Stimulated activated naive B cell treated with anti-CD40 and anti-IgM and Interleukin-4, amounts not matched to agents 10 μg/mL and 1 μg/mL and 100 μg/mL, for 72 hours (primary cell): Measurements from ENCODE around the gene STAG2.
"Not testable (repeated sequence)": the region's sequence is repeated elsewhere in the genome, so short reads cannot be mapped to it uniquely, and the experiment has no call there.

Experiments
- ATAC-seq, 2 donors: fragments of 150-1000 bp; cut with Tn5 transposase; replicated peaks; 2 replicates each; pipeline ENCODE4 v1.10.0; 2021; ENCODE audit warnings: moderate library complexity in 1 of 2
- DNase-seq: peaks from one replicate; pipeline ENCODE4 v3.0.0; 2021
- H3K27ac Mint-ChIP-seq: one replicate; pipeline ENCODE4 v1.8.0; 2022; ENCODE audit warnings: mild to moderate bottlenecking, mixed read lengths
- H3K27me3 Mint-ChIP-seq, 2 donors: one replicate each; pipeline ENCODE4 v1.8.0; 2022; ENCODE audit warnings: mixed read lengths in 2 of 2
- H3K36me3 Mint-ChIP-seq, 2 donors: one replicate each; pipeline ENCODE4 v1.8.0; 2022; ENCODE audit warnings: mixed read lengths in 2 of 2, mild to moderate bottlenecking in 1 of 2
- H3K4me1 Mint-ChIP-seq, 2 donors: one replicate each; pipeline ENCODE4 v1.8.0; 2022; ENCODE audit warnings: mixed read lengths in 2 of 2, mild to moderate bottlenecking in 1 of 2
- H3K4me3 Mint-ChIP-seq, 2 donors: one replicate each; pipeline ENCODE4 v1.8.0; 2022; ENCODE audit warnings: mild to moderate bottlenecking in 2 of 2, mixed read lengths in 2 of 2, moderate library complexity in 1 of 2
- H3K9me3 Mint-ChIP-seq, 2 donors: one replicate each; pipeline ENCODE4 v1.8.0; 2022; ENCODE audit warnings: mixed read lengths in 2 of 2, mild to moderate bottlenecking in 1 of 2

Gene STAG2

GRCh38 chrX:124033821-124034220 is 72.3 kb downstream of the STAG2 start:
- DNase-seq (no peak), ATAC-seq (no peak)
- H3K9me3 Mint-ChIP-seq, result no peaks in the 10 kb centered on the region
- H3K4me1 Mint-ChIP-seq, result no peaks in the 10 kb centered on the region
- H3K27me3 Mint-ChIP-seq, result no peaks in the 10 kb centered on the region
- H3K36me3 Mint-ChIP-seq, result no peaks in the 10 kb centered on the region
- no peak overlapping the region for H3K27ac Mint-ChIP-seq
- no peak overlapping the region for H3K4me3 Mint-ChIP-seq

- no peaks in the 10 kb centered on the region for H3K36me3 Mint-ChIP-seq
- no peaks in the 10 kb centered on the region for H3K27me3 Mint-ChIP-seq
- H3K9me3 Mint-ChIP-seq, result no peaks in the 10 kb centered on the region
- ATAC-seq, result no peak
- H3K27ac Mint-ChIP-seq, result no peak overlapping the region
- no peak for DNase-seq
- no peaks in the 10 kb centered on the region for H3K4me1 Mint-ChIP-seq
- no peak overlapping the region for H3K4me3 Mint-ChIP-seq
Observed at GRCh38 chrX:124035657-124036056, 74.2 kb downstream of the STAG2 start.

GRCh38 chrX:124042042-124042441 is 80.5 kb downstream of the STAG2 start:
- Mint-ChIP-seq H3K27ac (no peak overlapping the region), H3K27me3 (no peaks in the 10 kb centered on the region), H3K9me3 (no peaks in the 10 kb centered on the region), H3K4me3 (no peak overlapping the region), H3K4me1 (no peaks in the 10 kb centered on the region), H3K36me3 (no peaks in the 10 kb centered on the region)
- ATAC-seq (no peak), DNase-seq (no peak)

GRCh38 chrX:124045109-124045508 is 83.6 kb downstream of the STAG2 start:
- ATAC-seq, result no peak
- no peaks in the 10 kb centered on the region for H3K9me3 Mint-ChIP-seq
- DNase-seq, result no peak
- peaks cover 0 to 2% of the 10 kb centered on the region in 2 donors for H3K36me3 Mint-ChIP-seq
- no peaks in the 10 kb centered on the region for H3K27me3 Mint-ChIP-seq
- H3K27ac Mint-ChIP-seq, result no peak overlapping the region
- H3K4me3 Mint-ChIP-seq, result no peak overlapping the region
- no peaks in the 10 kb centered on the region for H3K4me1 Mint-ChIP-seq

- H3K27ac Mint-ChIP-seq, DNase-seq, H3K27me3 Mint-ChIP-seq, H3K4me3 Mint-ChIP-seq, ATAC-seq, H3K9me3 Mint-ChIP-seq, H3K4me1 Mint-ChIP-seq: not testable (repeated sequence)
- H3K36me3 Mint-ChIP-seq, result peaks cover 7 to 16% of the 10 kb centered on the region in 2 donors
Observed at GRCh38 chrX:124084417-124084816, 122.9 kb downstream of the STAG2 start.

- H3K36me3 Mint-ChIP-seq, result peaks cover 8 to 19% of the 10 kb centered on the region in 2 donors
- ATAC-seq, result no peak
Observed at GRCh38 chrX:124085063-124085462, 123.6 kb downstream of the STAG2 start.

GRCh38 chrX:124086411-124086810 is 124.9 kb downstream of the STAG2 start:
- Mint-ChIP-seq H3K9me3 (no peaks in the 10 kb centered on the region), H3K36me3 (peaks cover 7 to 18% of the 10 kb centered on the region in 2 donors), H3K27me3 (no peaks in the 10 kb centered on the region), H3K27ac (no peak overlapping the region), H3K4me1 (no peaks in the 10 kb centered on the region), H3K4me3 (no peak overlapping the region)
- DNase-seq, result no peak
- ATAC-seq, result no peak

More at GRCh38 chrX:124085063-124085462, 123.6 kb downstream of the STAG2 start:
- DNase-seq, result no peak
- Mint-ChIP-seq H3K4me3 (no peak overlapping the region), H3K4me1 (no peaks in the 10 kb centered on the region), H3K27me3 (no peaks in the 10 kb centered on the region), H3K27ac (peak overlapping the region; percentile 42), H3K9me3 (no peaks in the 10 kb centered on the region)

- Mint-ChIP-seq H3K27me3 (no peaks in the 10 kb centered on the region), H3K27ac (no peak overlapping the region), H3K4me1 (no peaks in the 10 kb centered on the region), H3K36me3 (peaks cover 7 to 16% of the 10 kb centered on the region in 2 donors), H3K9me3 (no peaks in the 10 kb centered on the region), H3K4me3 (no peak overlapping the region)
- ATAC-seq (no peak), DNase-seq (no peak)
Observed at GRCh38 chrX:124087000-124087746, 125.7 kb downstream of the STAG2 start.

- no peak overlapping the region for H3K27ac Mint-ChIP-seq
- DNase-seq (no peak), ATAC-seq (no peak)
- no peaks in the 10 kb centered on the region for H3K27me3 Mint-ChIP-seq
- no peaks in the 10 kb centered on the region for H3K9me3 Mint-ChIP-seq
- no peaks in the 10 kb centered on the region for H3K4me1 Mint-ChIP-seq
- no peak overlapping the region for H3K4me3 Mint-ChIP-seq
- peaks cover 13 to 18% of the 10 kb centered on the region in 2 donors for H3K36me3 Mint-ChIP-seq
Observed at GRCh38 chrX:124093222-124093621, 131.7 kb downstream of the STAG2 start.

- Mint-ChIP-seq H3K4me3 (no peak overlapping the region), H3K9me3 (no peaks in the 10 kb centered on the region), H3K4me1 (no peaks in the 10 kb centered on the region), H3K36me3 (peaks cover 5 to 13% of the 10 kb centered on the region in 2 donors), H3K27me3 (no peaks in the 10 kb centered on the region), H3K27ac (no peak overlapping the region)
- no peak for ATAC-seq
- DNase-seq, result no peak
Observed at GRCh38 chrX:124097116-124097515, 135.6 kb downstream of the STAG2 start.

- Mint-ChIP-seq H3K4me1 (no peaks in the 10 kb centered on the region), H3K27me3 (no peaks in the 10 kb centered on the region), H3K27ac (no peak overlapping the region), H3K9me3 (no peaks in the 10 kb centered on the region), H3K36me3 (peaks cover 4 to 7% of the 10 kb centered on the region in 2 donors), H3K4me3 (no peak overlapping the region)
- no peak for ATAC-seq
- no peak for DNase-seq
Observed at GRCh38 chrX:124098089-124098488, 136.6 kb downstream of the STAG2 start.

GRCh38 chrX:124103966-124104365 is 142.5 kb downstream of the STAG2 start:
- ATAC-seq (no peak), DNase-seq (no peak)
- Mint-ChIP-seq H3K4me3 (no peak overlapping the region), H3K27ac (peak overlapping the region; percentile 51), H3K9me3 (no peaks in the 10 kb centered on the region), H3K36me3 (peaks cover 5 to 13% of the 10 kb centered on the region in 2 donors), H3K27me3 (no peaks in the 10 kb centered on the region), H3K4me1 (no peaks in the 10 kb centered on the region)

- not testable (repeated sequence) for H3K9me3 Mint-ChIP-seq, ATAC-seq, H3K4me3 Mint-ChIP-seq, H3K27me3 Mint-ChIP-seq, H3K27ac Mint-ChIP-seq, DNase-seq, H3K4me1 Mint-ChIP-seq
- peaks cover 7 to 18% of the 10 kb centered on the region in 2 donors for H3K36me3 Mint-ChIP-seq
Observed at GRCh38 chrX:124104512-124104911, 143.0 kb downstream of the STAG2 start.

GRCh38 chrX:124113621-124114600 is 152.4 kb downstream of the STAG2 start:
- DNase-seq (no peak), ATAC-seq (no peak)
- H3K9me3 Mint-ChIP-seq, result peaks cover 0 to 2% of the 10 kb centered on the region in 2 donors
- H3K27ac Mint-ChIP-seq, result no peak overlapping the region
- no peak overlapping the region for H3K4me3 Mint-ChIP-seq
- H3K27me3 Mint-ChIP-seq, result no peaks in the 10 kb centered on the region
- peaks cover 11 to 22% of the 10 kb centered on the region in 2 donors for H3K36me3 Mint-ChIP-seq
- H3K4me1 Mint-ChIP-seq, result no peaks in the 10 kb centered on the region
